GM19043 (cell line): ENCODE data around the gene FOXK2.
"Not testable (repeated sequence)": the region's sequence is repeated elsewhere in the genome, so short reads cannot be mapped to it uniquely, and the experiment has no call there.

Experiments used
- ATAC-seq: cut with Tn5 transposase; IDR thresholded peaks from one replicate; pipeline ENCODE4 v1.9.1; 2021; ENCODE audit warnings: low read depth; ENCODE audit not compliant: unreplicated experiment

FOXK2 gene

DNA sequence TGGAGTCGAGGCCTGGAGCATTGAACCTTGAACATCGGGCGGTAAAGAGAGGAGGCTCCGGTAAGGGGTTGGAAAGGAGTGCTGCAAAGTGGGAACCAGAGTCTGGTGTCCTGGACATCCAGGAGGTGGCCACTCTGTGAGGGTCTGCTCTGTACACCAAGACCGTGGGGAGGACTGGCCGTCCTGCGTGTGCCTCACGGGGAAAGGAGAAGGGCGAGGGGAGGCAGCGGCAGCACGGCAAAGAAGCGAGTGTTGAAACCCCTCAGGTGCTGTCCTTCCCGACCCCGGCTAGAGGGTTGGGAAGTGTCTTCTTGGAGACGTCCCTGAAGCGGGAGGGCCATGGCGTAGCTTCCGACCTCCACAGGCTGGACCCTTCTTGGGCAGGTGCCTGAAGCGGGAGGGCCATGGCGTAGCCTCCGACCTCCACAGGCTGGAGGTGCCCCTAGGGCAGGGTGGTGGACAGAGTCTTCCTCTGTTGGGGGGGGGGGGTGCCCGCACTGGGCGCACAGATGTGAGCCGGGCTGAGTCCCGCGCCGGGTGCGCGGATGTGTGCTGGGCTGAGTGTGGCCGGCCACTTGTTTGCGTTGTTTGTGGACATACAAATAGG lies 42.0 kb downstream of the FOXK2 start:
- no peak for ATAC-seq

DNA sequence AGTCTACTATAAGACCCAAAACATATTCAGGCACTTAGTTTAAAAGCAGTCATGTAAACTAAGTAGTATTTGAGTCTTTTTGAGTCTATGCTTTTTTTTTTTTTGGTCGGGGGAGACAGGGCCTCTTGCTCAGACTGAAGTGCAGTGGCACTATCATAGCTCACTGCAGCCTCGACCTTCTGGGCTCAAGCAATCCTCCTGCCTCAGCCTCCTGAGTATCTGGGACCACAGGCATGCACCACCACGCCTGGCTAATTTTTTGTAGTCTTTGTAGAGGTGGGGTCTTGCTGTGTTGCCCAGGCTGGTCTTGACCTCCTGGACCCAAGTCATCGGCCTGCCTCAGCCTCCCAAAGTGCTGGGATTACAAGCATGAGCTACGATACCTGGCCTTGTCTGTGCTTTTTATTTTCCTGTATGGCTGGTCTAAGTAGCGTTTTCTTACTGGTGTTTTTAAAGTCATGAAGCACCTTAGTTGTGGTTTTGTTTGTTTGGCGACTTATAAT lies 43.2 kb downstream of the FOXK2 start:
- ATAC-seq: not testable (repeated sequence)

DNA sequence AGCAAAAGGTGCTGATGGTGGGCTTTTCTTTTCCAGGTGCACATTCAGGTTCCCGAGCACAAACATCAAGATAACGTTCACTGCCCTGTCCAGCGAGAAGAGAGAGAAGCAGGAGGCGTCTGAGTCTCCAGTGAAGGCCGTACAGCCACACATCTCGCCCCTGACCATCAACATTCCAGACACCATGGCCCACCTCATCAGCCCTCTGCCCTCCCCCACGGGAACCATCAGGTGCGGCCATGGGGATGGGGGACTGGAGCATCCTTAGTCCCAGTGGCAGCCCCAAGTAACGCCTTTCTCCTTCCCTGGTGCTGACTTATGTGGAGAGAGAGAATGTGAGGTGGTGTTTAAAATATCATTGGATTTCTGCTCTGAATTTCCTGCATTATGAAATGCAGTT lies 43.8 kb downstream of the FOXK2 start:
- no peak for ATAC-seq

DNA sequence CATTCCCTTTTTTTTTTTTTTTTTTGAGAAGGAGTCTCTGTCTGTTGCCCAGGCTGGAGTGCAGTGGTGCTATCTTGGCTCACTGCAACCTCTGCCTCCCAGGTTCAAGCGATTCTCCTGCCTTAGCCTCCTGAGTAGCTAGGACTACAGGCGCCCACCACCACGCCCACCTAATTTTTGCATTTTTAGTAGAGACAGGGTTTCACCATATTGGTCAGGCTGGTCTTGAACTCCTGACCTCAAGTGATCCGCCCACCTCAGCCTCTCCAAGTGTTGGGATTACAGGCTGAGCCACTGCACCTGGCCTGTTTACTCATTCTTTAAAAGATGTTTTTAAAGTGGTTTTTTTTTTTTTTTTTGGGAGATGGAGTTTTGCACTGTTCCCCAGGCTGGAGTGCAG lies 44.2 kb downstream of the FOXK2 start:
- not testable (repeated sequence) for ATAC-seq

DNA sequence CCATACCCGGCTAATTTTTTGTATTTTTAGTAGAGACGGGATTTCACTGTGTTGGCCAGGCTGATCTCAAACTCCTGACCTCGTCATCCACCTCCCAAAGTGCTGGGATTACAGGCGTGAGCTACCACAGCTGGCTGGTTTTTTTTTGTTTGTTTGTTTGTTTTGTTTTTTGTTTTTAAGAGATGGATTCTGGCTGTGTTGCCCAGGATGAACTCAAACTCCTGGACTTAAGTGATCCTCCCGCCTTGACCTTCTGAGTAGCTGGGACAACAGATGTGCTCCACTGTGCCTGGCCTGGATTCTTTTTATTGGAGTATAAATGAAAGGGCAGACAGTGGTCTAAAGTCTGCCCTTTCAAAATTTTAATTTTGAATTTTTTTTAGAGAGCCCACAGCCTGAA lies 44.7 kb downstream of the FOXK2 start:
- ATAC-seq: no peak

DNA sequence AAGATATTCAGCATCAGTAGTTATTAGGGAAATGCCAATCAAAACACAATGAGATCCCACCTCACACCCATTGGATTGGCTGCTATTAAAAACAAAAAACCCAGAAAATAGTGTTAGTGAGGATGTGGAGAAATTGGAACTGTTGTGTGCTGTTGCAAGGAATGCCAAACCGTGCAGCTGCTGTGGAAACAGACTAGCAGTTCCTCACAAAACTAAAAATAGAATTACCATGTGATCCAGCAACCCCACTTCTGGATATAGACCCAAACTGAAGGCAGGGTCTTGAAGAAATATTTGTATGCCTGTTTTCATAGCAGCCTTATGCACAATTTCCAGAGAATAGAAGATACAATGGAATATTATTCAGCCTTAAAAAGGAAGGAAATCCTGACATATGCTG lies 46.0 kb downstream of the FOXK2 start:
- ATAC-seq: no peak

DNA sequence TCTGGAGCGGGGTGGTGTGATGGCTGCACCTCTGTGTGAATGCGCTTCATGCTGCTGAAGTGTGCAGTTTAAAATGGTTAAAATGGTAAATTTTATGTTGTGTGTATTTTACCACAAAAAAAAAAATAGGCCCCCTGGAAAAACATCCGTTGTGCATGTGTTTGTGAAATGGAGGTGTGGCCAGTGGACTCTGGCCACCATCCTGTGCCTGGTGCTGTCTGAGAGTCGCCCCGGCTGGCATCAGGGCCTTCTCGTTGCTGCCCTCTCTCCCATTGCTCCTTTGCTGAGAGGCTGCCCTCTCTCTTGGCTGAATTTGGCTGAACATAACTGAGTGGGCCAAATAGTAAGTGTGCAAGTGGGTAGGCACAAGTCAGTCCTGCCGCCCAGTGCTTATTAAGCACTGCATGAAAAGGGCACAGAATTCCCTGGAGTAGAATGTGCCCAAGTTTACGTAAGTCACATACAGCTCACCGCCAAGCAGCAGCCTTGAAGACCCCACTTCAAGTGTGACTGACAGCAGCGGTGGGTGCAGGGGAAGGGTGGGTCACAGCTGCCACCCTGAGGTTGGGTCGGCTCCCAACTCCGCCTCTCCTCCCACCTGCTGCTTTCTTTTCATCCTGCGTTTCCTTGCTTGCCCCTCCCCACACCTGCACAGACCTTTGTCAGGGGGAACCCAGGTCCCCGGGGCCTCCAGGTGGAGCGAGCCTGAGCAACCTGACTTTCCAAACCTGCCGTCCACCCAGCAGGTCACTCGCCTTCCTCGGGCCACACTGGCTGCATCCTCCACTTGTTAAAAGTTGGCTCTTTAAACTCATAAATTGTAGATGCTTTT lies 46.8 kb downstream of the FOXK2 start:
- ATAC-seq: no peak

DNA sequence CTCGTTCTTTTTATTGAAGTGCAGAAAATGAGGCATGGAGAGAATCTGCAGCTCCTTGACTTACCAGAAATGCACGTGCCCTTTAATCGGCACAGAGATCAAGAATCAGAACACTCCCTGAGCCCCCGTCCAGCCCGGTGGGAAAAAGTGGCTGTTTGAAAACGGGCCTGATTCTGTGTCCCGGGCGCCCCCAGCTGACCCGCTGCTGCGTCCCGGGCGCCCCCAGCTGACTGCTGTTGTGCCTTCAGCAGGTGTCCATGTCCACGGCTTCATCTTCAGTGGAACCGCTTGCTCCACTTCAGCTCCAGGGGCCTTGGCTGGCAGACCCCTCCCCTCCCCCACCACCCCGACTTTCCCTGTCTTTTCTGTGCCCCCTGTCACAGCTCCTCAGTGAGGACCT lies 47.8 kb downstream of the FOXK2 start:
- no peak for ATAC-seq

DNA sequence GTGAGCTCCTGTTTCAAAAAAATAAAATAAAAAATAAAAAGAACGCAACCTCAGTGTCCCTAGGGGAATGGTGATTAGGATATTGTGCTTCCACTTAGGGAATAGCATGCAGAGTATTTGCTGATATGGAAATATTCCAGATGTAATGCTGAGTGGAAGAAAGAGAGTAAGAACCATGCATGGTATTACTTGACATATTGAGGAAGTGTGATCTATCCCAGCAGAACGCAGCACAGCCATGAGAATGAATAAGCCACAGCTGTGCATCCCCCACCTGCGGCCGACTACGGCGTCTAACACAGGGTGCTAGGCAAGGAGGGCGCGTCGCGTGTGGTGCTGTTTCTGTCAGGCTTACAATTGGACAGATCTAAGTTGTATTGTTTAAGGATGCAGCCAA lies 49.5 kb downstream of the FOXK2 start:
- no peak for ATAC-seq

DNA sequence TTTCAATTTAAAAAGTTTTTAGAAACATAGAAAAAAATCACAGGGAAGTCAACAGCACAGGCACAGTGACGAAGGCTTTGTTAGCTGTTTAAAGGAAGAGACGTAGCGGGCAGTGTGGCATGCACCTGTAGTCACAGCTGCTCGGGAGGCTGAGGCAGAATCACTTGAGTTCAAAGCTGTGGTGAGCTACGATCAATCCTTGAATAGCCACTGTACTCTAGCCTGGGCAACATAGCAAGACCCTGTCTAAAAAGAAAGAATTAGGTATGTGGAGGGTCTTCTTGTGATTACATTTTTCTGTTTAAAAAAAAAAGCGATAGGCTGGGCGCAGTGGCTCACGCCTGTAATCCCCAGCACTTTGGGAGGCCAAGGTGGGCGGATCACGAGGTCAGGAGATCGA lies 50.1 kb downstream of the FOXK2 start:
- no peak for ATAC-seq

DNA sequence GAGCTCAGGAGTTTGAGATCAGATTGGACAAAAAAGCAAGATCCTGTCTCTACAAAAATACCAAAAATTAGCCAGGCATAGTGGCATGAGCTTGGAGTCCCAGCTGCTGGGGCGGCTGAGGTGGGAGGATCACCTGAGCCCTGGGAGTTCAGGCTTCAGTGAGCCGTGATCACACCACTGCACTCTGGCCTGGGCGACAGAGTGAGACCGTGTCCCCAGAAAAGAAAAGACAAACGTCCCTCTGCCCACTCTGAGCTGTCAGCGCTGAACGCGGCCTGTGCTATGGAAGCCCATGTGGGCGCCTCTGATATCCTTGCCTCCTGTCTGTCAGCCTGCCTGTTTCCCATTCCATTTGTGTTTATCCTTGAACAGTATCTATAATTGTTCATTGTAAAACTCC lies 50.7 kb downstream of the FOXK2 start:
- ATAC-seq: no peak

DNA sequence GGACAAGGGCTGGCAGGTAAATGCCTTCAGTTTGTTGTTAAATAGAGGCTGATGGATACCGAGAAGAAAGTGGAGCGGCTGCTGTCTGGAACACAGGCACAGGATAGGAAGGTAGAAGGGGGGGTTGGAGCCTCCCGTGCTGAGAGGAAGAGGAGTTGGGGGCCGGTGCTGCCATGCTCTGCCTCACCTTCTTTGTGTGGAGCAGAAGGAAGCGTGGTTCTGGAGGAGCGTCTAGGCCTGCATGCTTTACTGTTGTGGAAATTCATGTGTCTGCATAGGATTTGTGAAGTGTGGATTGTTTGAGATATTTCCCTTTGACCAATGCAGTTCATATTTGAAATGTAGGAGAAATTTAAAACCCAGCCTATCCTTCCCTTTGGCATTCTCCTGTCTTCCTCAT lies 52.3 kb downstream of the FOXK2 start:
- no peak for ATAC-seq

DNA sequence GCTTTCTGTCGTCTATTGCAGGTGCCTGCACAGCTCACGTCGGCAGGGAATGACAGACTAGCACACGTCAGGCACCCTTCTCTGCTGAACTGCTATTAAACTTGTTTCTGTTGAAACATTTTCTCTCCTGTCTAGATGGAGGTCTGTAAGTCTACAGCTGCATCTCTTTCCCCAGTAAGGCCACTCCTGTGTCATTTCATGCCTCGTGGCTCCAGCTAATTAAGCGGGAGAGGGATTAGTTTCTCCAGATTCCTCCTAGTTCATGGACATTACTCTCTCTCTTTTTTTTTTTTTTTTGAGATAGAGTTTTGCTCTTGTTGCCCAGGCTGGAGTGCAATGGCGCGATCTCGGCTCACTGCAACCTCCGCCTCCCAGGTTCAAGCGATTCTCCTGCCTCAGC lies 54.5 kb downstream of the FOXK2 start:
- no peak for ATAC-seq

DNA sequence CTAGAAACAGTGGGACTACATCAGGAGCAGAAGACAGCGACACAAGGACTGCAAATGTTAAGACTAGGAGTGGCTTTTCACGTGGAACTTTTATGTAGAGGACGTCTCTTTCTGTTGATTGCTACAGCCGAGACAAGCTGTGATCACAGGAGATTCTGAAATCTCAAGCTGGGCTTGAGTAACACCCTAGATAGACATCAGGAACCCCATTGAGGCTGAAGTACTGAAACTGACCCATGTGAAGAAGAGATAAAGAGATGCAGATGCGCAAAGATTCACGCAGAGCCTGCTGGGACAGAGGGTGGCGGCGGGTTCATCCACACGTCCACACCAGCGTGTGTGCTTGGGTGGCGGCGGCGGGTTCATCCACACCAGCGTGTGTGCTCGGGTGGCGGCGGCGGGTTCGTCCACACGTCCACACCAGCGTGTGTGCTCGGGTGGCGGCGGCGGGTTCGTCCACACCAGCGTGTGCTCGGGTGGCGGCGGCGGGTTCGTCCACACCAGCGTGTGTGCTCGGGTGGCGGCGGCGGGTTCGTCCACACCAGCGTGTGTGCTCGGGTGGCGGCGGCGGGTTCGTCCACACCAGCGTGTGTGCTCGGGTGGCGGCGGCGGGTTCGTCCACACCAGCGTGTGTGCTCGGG lies 56.2 kb downstream of the FOXK2 start:
- ATAC-seq: not testable (repeated sequence)

DNA sequence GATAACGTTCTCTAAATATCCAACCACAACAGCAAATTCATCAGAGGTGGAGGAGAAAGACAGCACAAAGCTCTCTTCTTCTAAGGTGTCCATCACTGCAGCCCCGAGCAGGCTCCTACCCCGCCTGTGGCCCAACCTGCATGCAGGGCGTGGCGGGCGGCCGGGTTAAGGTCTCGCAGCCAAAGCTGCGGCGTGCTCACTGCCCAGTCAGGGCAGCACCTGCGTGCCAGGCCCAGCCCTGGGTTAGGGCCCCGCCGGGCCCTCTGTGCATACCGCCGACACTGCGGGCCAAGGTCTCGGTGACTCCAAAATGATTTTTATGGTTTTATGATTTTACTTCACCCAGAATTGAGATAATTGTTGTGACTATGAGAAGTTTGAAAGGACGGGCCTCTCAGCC lies 57.8 kb downstream of the FOXK2 start:
- ATAC-seq: no peak

DNA sequence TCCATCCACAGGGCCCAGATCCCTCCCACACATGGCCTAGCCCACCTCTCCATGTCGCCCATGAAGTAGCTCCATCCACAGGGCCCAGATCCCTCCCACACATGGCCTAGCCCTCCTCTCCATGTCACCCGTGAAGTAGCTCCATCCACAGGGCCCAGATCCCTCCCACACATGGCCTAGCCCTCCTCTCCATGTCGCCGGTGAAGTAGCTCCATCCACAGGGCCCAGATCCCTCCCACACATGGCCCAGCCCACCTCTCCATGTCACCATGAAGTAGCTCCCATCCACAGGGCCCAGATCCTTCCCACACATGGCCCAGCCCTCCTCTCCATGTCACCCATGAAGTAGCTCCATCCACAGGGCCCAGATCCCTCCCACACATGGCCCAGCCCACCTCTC lies 60.4 kb downstream of the FOXK2 start:
- not testable (repeated sequence) for ATAC-seq

DNA sequence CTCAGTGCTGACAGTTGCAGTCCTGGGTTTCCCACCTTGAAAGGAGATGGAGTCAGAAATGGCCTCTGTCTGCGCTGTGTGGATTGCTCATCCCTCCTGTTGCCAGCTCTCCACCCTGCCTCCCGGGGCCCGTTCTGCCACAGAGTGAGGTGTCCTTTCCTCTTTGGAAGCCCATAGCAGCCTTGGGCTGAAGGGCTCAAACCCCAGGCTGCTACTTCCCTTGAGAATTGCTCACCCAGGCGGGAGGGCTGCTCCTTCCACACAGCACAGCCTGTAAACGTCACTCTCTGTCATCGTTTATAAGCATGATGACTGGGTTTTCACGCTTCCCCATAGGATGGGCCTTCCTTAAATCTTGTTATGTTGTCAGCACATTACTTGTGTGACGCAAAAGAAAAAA lies 62.7 kb downstream of the FOXK2 start:
- ATAC-seq: no peak

DNA sequence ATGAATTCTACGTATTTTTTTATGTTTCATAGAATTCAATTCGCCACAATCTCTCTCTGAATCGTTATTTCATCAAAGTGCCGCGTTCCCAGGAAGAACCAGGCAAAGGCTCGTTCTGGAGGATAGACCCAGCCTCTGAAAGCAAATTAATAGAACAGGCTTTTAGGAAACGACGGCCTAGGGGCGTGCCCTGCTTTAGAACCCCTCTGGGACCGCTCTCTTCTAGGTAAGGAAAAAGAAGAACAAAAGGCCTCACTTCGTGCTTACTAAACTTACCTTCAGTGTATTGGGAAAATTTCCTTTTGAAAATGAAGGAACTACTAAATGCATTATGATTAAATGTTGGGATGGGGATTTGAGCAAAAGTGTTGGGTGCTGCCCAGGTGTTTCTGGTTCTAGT lies 63.2 kb downstream of the FOXK2 start:
- ATAC-seq: no peak

DNA sequence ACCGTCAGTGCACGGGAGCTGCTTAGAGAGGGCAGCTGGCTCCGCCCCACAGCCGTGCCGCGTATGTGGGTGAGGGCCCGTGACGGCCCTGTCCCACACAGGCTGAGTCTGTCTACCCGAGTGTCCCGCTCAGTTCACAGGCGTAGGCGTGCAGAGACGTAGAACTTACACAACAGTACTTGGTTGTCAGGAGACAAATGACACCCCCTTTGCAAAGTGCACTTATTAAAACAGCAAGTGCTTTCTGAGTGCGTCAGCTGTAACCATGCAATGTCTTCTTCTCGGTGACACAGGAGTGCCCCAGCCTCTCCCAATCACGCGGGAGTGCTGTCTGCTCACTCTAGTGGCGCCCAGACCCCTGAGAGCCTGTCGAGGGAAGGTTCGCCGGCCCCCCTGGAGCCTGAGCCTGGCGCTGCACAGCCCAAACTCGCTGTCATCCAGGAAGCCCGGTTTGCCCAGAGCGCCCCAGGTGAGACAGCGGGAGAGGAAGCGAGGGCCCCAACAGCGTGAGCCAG lies 64.2 kb downstream of the FOXK2 start:
- no peak for ATAC-seq

DNA sequence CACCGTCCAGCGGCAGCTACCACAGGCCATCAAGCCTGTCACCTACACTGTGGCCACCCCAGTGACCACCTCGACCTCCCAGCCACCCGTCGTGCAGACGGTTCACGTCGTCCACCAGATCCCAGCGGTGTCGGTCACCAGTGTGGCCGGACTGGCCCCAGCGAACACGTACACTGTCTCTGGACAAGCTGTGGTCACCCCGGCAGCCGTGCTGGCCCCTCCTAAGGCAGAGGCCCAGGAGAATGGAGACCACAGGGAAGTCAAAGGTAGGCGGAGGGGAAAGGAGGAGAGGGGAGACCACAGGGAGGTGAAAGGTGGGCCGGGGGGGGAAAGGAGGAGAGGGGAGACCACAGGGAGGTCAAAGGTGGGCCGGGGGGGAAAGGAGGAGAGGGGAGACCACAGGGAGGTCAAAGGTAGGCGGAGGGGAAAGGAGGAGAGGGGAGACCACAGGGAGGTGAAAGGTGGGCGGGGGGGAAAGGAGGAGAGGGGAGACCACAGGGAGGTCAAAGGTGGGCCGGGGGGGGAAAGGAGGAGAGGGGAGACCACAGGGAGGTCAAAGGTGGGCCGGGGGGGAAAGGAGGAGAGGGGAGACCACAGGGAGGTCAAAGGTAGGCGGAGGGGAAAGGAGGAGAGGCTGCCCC lies 66.5 kb downstream of the FOXK2 start:
- ATAC-seq: not testable (repeated sequence)
